ENCODE results near the gene MTHFD1L.

GRCh38 chr6:151016107-151016506 is 150.6 kb downstream of the MTHFD1L start:
- no peak for TF ChIP-seq CTCF (IDR thresholded peaks at IDR 0.05; ENCODE audit: low read depth, low read length, poor library complexity, severe bottlenecking)
- no peak for TF ChIP-seq EZH2phosphoT487 (IDR thresholded peaks at IDR 0.05; ENCODE audit: borderline replicate concordance, low read length)

Measured in DOHH2 (cell line).